ENCODE results near the gene UPK1B.

UPK1B gene

DNA sequence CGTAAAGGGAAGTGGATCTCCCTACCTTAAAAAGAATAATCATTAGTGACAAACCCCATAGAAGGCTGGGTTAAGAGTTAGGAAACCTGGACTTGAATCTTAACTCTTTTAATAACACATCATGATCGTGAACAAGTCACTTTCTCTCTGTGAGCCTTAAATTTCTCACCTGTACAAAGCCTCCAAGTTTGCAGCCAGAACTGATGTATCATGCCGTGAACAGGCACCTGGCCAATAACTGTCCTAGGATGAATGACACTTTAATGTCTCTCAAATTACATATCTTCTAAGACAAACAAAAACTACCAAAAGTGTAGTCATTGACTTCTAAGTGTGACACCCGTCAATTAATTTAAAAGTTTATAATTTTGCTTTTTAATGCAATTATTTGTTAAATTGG lies 3.9 kb downstream of the UPK1B start:
- no peak for DNase-seq

GRCh38 chr3:119181765-119182164 lies 8.4 kb downstream of the UPK1B start:
- no peak for DNase-seq

DNA sequence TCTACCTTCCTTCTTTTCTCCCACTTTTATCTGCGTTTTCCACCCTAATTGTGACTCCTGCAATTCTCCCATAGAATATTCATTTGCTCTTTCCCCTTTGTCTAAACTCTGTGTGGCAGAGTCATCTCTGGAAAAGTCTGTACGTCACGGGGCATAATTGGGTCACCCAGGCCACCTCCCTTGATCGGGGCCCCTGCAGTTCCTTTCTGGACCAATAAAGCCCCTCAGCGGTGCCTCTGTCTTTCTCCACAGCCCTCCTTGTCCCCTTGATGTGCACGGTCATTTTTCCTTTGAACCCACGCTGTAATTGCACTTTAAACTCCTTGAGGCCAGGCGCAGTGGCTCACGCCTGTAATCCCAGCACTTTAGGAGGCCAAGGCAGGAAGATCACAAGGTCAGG lies 10.7 kb downstream of the UPK1B start:
- no peak for DNase-seq

GRCh38 chr3:119184796-119185570 lies 11.6 kb downstream of the UPK1B start:
- DNase-seq: no peak

DNA sequence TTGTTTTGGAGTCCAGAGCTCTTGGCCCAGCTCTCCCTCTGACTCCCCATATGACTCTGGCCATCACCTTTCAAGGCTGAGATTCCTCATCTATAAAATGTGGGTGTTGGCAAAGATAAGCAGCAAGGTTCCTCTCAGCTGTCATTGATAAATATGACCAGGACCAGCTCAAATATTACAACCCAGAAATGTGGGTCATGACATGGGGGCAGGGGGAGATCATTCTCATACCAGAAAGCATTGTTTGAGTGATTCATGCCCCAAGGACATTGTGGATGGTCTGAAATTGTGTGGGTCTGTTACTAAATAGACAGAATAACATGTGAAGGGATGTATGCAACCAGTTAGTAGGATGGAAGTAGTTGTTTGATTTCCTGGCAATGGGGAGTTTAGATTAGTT lies 13.9 kb downstream of the UPK1B start:
- no peak for DNase-seq

DNA sequence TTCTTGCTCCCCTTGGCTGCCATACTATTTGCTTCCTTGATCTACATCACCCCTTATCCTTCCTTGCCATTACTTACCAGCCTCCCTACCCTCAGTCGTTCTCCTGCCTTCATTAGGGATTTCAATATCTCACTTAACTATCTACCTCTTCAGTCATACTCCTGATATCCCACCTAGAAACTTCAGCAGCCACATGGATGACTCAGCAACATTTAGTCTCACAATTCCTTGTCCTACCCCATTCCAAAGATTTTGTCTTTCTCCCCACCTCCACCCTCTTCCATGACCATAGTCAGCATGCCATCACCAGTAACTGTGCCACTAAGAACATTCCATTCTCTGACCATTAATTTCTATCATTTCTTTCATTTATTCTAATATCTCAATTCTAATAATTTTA lies 18.4 kb downstream of the UPK1B start:
- no peak for DNase-seq

DNA sequence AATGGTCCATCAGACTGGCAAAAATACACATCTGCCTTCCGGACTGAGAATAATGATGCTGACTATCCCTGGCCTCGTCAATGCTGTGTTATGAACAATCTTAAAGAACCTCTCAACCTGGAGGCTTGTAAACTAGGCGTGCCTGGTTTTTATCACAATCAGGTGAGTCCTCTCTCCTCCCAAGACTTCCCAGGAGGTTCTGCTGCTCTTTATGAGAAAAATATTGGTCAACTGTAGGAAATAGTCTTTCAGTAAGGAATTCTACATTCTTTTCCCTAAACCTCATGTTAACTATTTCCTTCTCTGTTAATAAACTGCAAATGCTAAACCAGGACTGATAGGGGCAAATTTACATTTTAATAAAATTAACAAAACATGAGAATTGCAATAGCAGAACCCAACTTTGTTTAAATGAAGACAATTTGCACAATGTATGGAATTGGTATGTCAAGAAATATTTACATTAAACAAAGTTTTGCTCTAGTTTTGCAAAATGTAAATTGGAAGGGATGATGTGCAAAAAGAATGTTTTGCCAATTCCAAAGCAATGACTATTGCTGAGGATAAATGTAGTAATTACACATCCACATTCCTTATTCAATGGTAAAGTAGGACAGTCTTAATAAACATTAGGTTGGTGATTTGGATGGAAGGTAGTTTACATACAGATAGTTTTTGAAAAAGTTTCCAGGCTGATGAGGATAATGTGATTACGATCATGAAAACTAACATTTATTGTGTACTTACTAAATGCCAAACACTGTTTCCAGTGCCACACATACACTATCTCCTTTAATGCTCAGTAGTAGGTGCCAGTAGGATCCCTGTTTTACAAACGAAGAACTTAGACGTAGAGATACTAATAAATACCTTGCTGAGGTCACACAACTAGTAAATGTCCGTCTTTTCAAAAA lies 21.1 kb downstream of the UPK1B start:
- no peak for DNase-seq

DNA sequence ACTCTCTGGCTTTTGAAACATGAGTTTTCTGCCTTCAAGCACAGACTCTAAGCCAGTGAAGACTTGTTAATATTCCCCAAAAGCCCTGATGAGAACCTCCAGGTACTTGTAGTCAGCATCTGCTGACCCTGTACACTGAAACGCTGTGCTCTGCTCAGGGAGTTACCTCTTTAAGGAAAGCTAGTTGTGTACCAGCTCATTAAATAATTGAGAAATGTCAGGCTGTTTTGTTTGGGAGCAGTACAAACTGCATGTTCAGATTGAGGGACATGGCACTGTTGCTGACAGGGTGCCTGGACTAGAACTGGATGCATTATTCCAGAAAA lies 21.7 kb downstream of the UPK1B start:
- DNase-seq: no peak

- DNase-seq: no peak
These were observed 22.5 kb downstream of the UPK1B start for GRCh38 chr3:119195911-119196310.

DNA sequence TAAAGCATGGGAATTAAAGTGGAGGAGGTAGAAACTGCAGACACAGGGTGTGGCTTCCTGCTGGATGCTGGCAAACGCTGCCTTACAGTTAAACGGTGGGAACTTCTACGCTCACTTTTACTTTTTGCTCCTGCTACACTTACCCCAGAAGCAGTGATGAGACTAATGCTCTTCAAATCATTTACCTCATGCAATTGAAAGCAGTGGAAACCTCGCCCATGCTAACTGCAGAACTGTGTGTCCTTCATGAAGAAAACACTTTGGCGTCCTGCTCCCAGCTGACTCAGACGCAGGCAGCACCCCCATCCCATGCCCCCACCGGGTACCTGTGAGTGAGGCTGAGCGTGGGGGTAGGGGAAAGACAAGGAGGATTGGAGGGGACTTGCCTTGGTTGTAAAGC lies 31.8 kb downstream of the UPK1B start:
- DNase-seq: no peak

GRCh38 chr3:119205685-119206084 lies 32.3 kb downstream of the UPK1B start:
- DNase-seq: no peak

DNA sequence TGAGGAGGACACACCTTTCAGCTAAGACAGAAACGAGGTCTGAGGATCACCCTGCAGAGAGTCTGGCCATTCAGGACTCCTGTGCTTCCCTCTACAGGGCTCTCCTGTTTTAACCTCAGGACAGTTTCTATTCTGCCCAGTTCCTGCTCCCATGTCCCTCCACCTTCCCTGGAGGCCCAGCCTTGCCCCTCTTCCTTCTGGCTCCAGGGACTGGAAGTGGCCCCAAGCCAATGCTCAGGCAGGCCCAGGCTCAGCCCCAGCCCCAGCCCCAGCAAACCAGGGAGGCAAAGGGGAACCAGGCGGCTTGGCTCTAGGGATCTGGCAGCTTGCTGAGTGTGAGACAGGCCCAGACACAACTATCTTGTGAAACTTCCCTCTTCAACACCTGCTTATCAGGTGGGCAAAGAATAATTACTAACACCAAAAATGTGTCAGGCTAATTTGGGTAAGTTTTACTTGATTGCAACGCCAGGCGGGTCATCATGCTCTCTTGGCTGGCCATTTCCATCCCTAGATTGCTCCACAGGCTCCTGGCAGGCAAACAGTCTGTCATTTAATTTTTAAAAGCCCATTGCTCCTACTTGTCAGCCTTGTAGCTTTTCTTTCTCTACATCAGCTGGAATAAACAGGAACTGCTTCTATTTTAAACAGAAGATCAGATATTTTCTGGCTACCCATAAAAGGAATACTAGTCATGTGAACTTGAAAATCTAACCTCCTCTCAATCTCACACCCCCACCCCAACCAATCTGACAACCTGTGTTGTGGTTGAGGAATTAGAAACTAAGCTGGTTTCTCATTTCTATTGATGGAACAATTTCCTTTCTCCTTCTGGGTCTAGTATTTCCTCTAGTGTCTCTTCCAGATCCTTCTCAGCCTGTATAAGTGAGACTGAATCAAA lies 33.5 kb downstream of the UPK1B start:
- no peak for DNase-seq

GRCh38 chr3:119207512-119207875 lies 34.1 kb downstream of the UPK1B start:
- no peak for DNase-seq

DNA sequence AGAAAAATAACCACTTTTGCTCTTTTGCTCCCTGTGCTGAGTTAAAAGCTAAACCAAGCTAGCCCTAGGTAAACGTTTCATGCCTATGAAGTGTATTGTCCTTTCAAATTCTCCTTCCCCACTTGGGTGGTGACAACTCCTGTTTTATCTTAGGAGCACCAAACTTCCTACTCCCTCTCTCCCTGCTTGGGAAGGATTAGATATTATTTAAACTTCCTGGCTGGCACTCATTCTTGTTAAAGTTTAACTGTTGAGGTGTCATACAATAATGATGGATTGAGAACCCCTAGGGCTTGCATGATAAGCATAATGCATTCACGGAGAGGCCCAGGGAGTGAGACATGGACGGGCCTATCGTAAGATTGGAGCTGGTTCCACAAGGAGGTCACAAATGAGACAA lies 37.8 kb downstream of the UPK1B start:
- no peak for DNase-seq

- DNase-seq: no peak
These were observed 38.4 kb downstream of the UPK1B start for GRCh38 chr3:119211803-119212202.

GRCh38 chr3:119219069-119219468 lies 45.7 kb downstream of the UPK1B start:
- DNase-seq: no peak

DNA sequence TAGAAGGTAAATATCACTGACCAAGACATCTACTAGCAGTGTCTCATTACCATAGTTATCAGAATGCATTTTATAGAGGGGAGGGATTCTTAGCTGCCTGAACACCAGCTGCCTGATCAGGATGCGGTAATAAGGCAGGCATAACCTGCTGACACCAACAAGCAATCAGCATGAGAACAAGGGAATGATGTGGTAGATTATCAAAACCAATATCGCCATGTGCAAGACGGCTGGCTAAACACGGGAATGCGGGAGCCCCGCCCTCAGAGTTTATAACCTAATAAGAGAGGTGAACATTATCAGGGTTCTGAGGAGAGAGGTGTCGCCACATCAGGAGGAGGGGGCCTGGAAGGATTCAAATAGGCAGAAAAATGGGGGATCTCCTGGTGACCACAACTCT lies 46.8 kb downstream of the UPK1B start:
- no peak for DNase-seq

GRCh38 chr3:119220970-119221667 lies 47.7 kb downstream of the UPK1B start:
- DNase-seq: no peak

GRCh38 chr3:119221779-119222320 lies 48.5 kb downstream of the UPK1B start:
- no peak for DNase-seq

DNA sequence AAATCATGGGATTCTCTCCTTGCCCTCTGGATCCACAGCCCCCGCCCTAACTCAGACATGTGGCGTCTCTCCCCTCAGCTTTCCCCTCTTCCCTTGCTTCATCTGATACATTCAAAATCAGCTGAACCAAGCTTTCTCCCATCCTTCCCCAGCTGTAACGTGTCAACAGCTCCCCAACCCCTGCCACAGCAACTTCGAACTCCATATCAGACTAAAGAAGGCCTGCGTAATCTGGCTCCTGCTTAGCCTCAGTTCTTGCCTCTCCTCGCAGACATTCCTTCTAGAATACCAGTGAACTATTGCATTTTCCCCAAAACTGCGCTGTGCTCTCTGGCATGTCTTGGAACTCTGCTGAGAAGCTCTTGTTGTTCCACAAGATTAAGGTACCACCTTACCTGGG lies 49.0 kb downstream of the UPK1B start:
- no peak for DNase-seq

DNA sequence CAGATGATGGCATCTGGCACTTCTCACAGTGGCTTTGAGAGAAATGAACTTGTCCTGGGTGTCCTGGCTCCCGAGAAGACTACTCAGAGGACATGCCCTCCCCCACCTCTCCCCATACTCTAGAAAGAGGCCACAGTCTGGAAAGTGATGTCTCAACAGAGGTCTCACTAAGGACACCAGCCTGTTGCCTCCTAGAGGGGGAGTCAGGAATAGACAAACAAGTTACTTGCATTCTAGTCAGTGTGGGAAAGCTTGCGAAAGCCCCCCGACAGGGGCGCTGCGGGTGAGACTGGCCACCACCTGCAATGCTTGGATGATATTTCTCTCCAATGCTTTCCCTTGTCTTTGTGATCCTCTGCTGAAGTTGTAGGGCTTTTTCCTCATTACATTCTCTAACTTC lies 50.1 kb downstream of the UPK1B start:
- DNase-seq: no peak

GRCh38 chr3:119225121-119225520 lies 51.7 kb downstream of the UPK1B start:
- no peak for DNase-seq
